ENCODE results near the gene SPC25.

The SPC25 gene

DNA sequence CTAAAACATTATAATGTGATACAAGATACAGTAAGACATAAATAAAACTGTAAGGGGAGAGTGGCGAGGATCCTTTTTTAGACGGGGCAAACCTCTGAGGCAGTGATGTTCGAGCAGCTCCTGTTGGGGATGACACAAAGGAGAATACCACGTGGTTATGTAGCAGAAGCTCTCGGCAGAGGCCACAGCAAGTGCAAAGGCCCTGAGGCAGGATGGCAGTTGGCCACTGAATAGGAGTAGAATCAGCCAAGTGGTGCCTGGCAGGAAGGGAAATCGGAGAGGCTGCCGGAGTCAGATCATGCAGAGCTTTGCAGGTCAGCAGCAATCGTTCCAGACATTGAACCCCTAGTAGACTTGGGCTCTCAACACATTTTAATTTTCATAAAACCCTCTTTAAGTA lies 68.7 kb downstream of the SPC25 start:
- H3K4me3 ChIP-seq (replicated peaks in 1 of 2; ENCODE audit: low read depth in 2 of 2, low read length in 2 of 2), result no peak overlapping the region
- TF ChIP-seq, protein P1, sequence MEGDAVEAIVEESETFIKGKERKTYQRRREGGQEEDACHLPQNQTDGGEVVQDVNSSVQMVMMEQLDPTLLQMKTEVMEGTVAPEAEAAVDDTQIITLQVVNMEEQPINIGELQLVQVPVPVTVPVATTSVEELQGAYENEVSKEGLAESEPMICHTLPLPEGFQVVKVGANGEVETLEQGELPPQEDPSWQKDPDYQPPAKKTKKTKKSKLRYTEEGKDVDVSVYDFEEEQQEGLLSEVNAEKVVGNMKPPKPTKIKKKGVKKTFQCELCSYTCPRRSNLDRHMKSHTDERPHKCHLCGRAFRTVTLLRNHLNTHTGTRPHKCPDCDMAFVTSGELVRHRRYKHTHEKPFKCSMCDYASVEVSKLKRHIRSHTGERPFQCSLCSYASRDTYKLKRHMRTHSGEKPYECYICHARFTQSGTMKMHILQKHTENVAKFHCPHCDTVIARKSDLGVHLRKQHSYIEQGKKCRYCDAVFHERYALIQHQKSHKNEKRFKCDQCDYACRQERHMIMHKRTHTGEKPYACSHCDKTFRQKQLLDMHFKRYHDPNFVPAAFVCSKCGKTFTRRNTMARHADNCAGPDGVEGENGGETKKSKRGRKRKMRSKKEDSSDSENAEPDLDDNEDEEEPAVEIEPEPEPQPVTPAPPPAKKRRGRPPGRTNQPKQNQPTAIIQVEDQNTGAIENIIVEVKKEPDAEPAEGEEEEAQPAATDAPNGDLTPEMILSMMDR (IDR thresholded peaks at IDR 0.05; ENCODE audit: low read depth, low read length), result no peak
- DNase-seq (ENCODE audit: low read depth in 2 of 2), result no peak

Data from cardiac fibroblast (primary cell).